Measurements from ENCODE around the gene ZNF213. TPM values are rescaled to one million over a fixed set of nuclear protein-coding genes. Genes with fewer than 3 reads are reported as not detected.

ZNF213 gene
- total RNA-seq, 1 donor from 2014 or later = 14.9 TPM

GRCh38 chr16:3118204-3118790 is 16.5 kb upstream of the ZNF213 start:
- no peaks in the 10 kb centered on the region for H3K9me3 Mint-ChIP-seq
- H3K36me3 Mint-ChIP-seq (ENCODE audit: low read depth) = no peaks in the 10 kb centered on the region
- no peak overlapping the region for H3K4me3 Mint-ChIP-seq
- no peaks in the 10 kb centered on the region for H3K27me3 Mint-ChIP-seq (ENCODE audit: low read depth)
- H3K4me1 Mint-ChIP-seq = peaks cover 21% of the 10 kb centered on the region
- DNase-seq (ENCODE audit: low read depth, low spot score) = no peak
- TF ChIP-seq CTCF (conservative IDR thresholded peaks at IDR 0.05) = no peak
- no peak overlapping the region for H3K27ac Mint-ChIP-seq (ENCODE audit: unreplicated experiment)

GRCh38 chr16:3118846-3119245 is 16.0 kb upstream of the ZNF213 start:
- Mint-ChIP-seq H3K27me3 (ENCODE audit: low read depth) (peaks cover 4% of the 10 kb centered on the region), H3K9me3 (no peaks in the 10 kb centered on the region), H3K27ac (ENCODE audit: unreplicated experiment) (no peak overlapping the region), H3K36me3 (ENCODE audit: low read depth) (no peaks in the 10 kb centered on the region), H3K4me1 (peaks cover 21% of the 10 kb centered on the region), H3K4me3 (no peak overlapping the region)
- DNase-seq (ENCODE audit: low read depth, low spot score) = no peak
- TF ChIP-seq CTCF (conservative IDR thresholded peaks at IDR 0.05) = no peak

GRCh38 chr16:3119286-3119685 is 15.5 kb upstream of the ZNF213 start:
- peaks cover 4% of the 10 kb centered on the region for H3K27me3 Mint-ChIP-seq (ENCODE audit: low read depth)
- H3K4me1 Mint-ChIP-seq = peaks cover 18% of the 10 kb centered on the region
- no peaks in the 10 kb centered on the region for H3K9me3 Mint-ChIP-seq
- no peak for DNase-seq (ENCODE audit: low read depth, low spot score)
- no peak overlapping the region for H3K27ac Mint-ChIP-seq (ENCODE audit: unreplicated experiment)
- H3K4me3 Mint-ChIP-seq = no peak overlapping the region
- H3K36me3 Mint-ChIP-seq (ENCODE audit: low read depth) = no peaks in the 10 kb centered on the region
- no peak for TF ChIP-seq CTCF (conservative IDR thresholded peaks at IDR 0.05)

GRCh38 chr16:3119701-3120408 is 15.0 kb upstream of the ZNF213 start:
- Mint-ChIP-seq H3K9me3 (no peaks in the 10 kb centered on the region), H3K36me3 (ENCODE audit: low read depth) (no peaks in the 10 kb centered on the region), H3K27me3 (ENCODE audit: low read depth) (peaks cover 4% of the 10 kb centered on the region), H3K4me1 (peaks cover 18% of the 10 kb centered on the region), H3K4me3 (no peak overlapping the region), H3K27ac (ENCODE audit: unreplicated experiment) (no peak overlapping the region)
- DNase-seq (ENCODE audit: low read depth, low spot score) = no peak
- no peak for TF ChIP-seq CTCF (conservative IDR thresholded peaks at IDR 0.05)

GRCh38 chr16:3120435-3120834 is 14.4 kb upstream of the ZNF213 start:
- no peak for TF ChIP-seq CTCF (conservative IDR thresholded peaks at IDR 0.05)
- Mint-ChIP-seq H3K4me3 (no peak overlapping the region), H3K27me3 (ENCODE audit: low read depth) (peaks cover 4% of the 10 kb centered on the region), H3K36me3 (ENCODE audit: low read depth) (no peaks in the 10 kb centered on the region), H3K4me1 (peaks cover 23% of the 10 kb centered on the region), H3K9me3 (no peaks in the 10 kb centered on the region), H3K27ac (ENCODE audit: unreplicated experiment) (no peak overlapping the region)
- DNase-seq (ENCODE audit: low read depth, low spot score) = no peak
